Gastroesophageal sphincter (tissue), 4 donors: ENCODE data around the gene ARSI. TPM values are rescaled to one million over a fixed set of nuclear protein-coding genes. Genes with fewer than 3 reads are reported as not detected.

ENCODE experiments used
- ATAC-seq: fragments of 150-250 bp; one replicate; pipeline ENCODE4 v1.9.1; 2016; ENCODE audit warnings: mild to moderate bottlenecking, moderate library complexity
- H3K27ac ChIP-seq, 4 donors: fragments of 200-600 bp; sonication (generic) in 3 of 4; 1 replicate in 3 of 4; 2 replicates in 1 of 4; pipeline ENCODE4 v1.5.1; 2016 to 2019
- H3K27me3 ChIP-seq: fragments of 200-600 bp; sonication (generic); one replicate; pipeline ENCODE4 v1.5.1; 2019
- H3K36me3 ChIP-seq, 2 donors: fragments of 200-600 bp; sonication (generic); one replicate each; pipeline ENCODE4 v1.5.1; 2019; ENCODE audit warnings: control low read depth in 1 of 2
- H3K4me1 ChIP-seq, 3 donors: fragments of 200-600 bp; sonication (generic); 1 replicate in 2 of 3; 2 replicates in 1 of 3; pipeline ENCODE4 v1.5.1; 2016 to 2019; ENCODE audit warnings: control low read depth in 2 of 3
- H3K4me3 ChIP-seq, 2 donors: fragments of 200-600 bp; sonication (generic); one replicate each; pipeline ENCODE4 v1.5.1; 2019; ENCODE audit warnings: mild to moderate bottlenecking in 1 of 2, moderate library complexity in 1 of 2
- H3K9me3 ChIP-seq, 3 donors: fragments of 200-600 bp; sonication (generic); one replicate each; pipeline ENCODE4 v1.5.1; 2017 to 2019; ENCODE audit warnings: control low read depth in 2 of 3
- EP300 ChIP-seq: sonication (generic); formaldehyde crosslinking; IDR thresholded peaks from one replicate; pipeline ENCODE4 v1.6.1; 2017; ENCODE audit warnings: antibody characterized with exemption, mild to moderate bottlenecking
- POLR2A ChIP-seq, 2 donors: fragments of 450-650 bp; IDR thresholded peaks; one replicate each; pipeline ENCODE4 v1.6.1; 2017; ENCODE audit warnings: antibody characterized with exemption in 2 of 2, mild to moderate bottlenecking in 2 of 2, moderate library complexity in 1 of 2
- POLR2AphosphoS5 ChIP-seq: sonication (generic); formaldehyde crosslinking; IDR thresholded peaks from one replicate; pipeline ENCODE4 v1.6.1; 2017; ENCODE audit warnings: antibody characterized with exemption
- WGBS, 2 donors: methylation state at CpG; one replicate each; pipeline ENCODE4 v1.1.5; 2018; ENCODE audit warnings: low coverage in 1 of 2; 5-methylcytosine and 5-hydroxymethylcytosine counted together
- total RNA-seq, 4 donors: library from RNA; depleted of rRNA; stranded (reverse); fragments of >200 nt; gene quantifications; one replicate each; pipeline ENCODE4 v1.1.0, GENCODE V29; 2016
- TF ChIP-seq, protein P1 (sequence below), 4 experiments: fragments of 200-600 bp in 2 of 4; fragments of 450-650 bp in 2 of 4; sonication (generic) in 1 of 4; IDR thresholded peaks; one replicate each; pipeline ENCODE4 v1.5.1; 2017 to 2019; ENCODE audit warnings: antibody characterized with exemption in 4 of 4, mild to moderate bottlenecking in 2 of 4, moderate library complexity in 2 of 4

Gene ARSI
- 10 to 100 TPM in 1 of 4 donors, 1 to 10 TPM in 3; 3.1 to 11.6 (median 6.8) TPM for total RNA-seq

DNA sequence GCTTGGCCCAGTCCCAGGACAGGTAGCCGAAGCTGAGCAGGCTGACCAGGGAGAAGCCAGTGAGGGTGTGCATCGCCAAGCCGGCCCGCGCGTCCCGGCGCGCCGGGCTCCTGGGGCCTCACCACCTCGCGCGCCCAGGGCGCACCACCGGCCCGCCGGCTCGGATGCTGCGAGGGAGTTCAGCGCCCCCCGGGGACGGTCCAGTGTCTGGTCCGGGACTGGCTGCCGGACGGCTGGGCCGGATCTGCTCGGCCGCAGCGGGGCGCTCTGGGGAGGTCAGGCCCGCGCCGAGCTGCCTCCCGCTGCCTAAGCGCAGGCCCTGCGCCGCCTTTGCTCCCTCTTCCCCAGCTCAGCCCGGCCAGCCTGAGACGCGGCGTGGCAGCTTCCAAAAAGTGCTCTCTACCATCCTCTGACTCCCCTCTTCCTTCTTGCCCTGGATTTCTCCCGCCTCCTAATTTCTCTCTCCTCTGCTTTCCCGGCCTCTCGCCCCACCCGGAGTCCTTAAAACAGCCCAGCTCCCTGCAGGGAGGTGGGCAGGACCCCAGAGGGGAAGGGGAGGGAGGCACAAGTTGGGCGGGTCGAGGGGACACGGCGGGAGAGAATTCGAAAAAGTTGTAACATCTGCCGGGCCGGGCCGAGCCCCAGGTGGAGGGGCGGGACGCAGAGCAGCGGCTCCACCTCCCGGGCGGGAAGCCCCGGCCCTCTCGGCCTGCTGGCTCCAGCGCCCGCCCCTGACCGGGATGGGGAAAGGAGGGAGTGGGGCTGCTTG, at the start of gene ARSI:
Gene ARSI (minus strand): TSS at position 605 of the 769 bp plus-strand sequence. CDS start 532 bp downstream, at position 73.
- peaks cover 0 to 7% of the 10 kb centered on the region in 2 donors for H3K36me3 ChIP-seq
- WGBS, 2 donors: no CpG with 5 or more reads among the region's 63 CpGs
- TF ChIP-seq POLR2A (IDR thresholded peaks at IDR 0.05): no peak
- TF ChIP-seq, protein P1, sequence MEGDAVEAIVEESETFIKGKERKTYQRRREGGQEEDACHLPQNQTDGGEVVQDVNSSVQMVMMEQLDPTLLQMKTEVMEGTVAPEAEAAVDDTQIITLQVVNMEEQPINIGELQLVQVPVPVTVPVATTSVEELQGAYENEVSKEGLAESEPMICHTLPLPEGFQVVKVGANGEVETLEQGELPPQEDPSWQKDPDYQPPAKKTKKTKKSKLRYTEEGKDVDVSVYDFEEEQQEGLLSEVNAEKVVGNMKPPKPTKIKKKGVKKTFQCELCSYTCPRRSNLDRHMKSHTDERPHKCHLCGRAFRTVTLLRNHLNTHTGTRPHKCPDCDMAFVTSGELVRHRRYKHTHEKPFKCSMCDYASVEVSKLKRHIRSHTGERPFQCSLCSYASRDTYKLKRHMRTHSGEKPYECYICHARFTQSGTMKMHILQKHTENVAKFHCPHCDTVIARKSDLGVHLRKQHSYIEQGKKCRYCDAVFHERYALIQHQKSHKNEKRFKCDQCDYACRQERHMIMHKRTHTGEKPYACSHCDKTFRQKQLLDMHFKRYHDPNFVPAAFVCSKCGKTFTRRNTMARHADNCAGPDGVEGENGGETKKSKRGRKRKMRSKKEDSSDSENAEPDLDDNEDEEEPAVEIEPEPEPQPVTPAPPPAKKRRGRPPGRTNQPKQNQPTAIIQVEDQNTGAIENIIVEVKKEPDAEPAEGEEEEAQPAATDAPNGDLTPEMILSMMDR (IDR thresholded peaks at IDR 0.05): peak in 2 of 4 experiments; percentile 40 to 53
- no peaks in the 10 kb centered on the region for H3K9me3 ChIP-seq
- peaks cover 0 to 69% (median 21%) of the 10 kb centered on the region in 3 donors for H3K4me1 ChIP-seq
- peaks cover 33% of the 10 kb centered on the region for H3K27me3 ChIP-seq
- peak within 1 kb of the TSS; percentile 18 to 49 for H3K4me3 ChIP-seq
- peak within 1 kb of the TSS in 3 of 4 donors; percentile 78 to 85 (median 80) for H3K27ac ChIP-seq
- ATAC-seq: peak; percentile 67

DNA sequence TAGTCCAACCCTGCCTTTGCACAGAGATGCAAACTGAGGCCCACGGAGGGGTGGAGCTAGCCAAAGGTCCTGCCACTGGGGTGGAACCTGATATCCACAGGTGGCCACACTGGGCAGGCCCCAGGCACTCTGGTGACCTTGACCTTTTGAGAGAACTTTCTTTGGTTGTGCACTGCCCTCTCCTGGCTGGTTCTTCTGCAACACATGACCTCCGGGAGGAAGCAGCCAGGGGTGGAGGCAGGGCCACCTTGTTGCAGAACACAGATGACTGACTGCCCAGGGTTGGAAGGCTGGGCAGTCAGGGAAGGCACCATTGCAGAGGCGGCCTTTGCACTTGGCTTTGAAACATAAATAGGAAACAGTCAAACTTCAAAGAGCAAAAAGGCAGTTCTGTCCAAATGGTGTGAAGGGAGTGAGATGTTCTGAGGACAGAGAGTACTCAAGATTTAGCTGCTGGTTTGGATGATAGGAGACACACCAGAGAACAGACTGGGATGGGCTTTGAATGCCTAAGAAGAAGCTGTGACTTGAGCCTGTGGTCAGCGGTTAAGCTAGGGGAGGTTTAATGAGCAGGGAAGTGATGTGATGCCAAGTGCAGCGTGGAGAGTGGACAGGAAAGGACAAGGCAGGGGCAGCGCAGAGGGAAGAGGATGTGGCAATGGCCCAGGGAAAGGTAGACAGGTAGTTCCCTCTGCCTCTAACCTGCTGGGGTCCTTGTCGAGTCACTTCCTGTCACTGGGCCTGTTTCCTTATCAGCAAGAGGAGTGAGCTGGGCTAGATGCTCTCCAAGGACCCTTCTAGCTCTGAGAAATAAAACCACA, 48.0 kb upstream of the ARSI start:
- no peak for TF ChIP-seq POLR2A (IDR thresholded peaks at IDR 0.05)
- TF ChIP-seq, protein P1 (IDR thresholded peaks at IDR 0.05): peak in 3 of 4 experiments; percentile 42 to 67 (median 66)
- Histone ChIP-seq H3K27ac (peak overlapping the region in 2 of 4 donors; percentile 9 to 26), H3K4me1 (peaks cover 0 to 14% (median 0%) of the 10 kb centered on the region in 3 donors), H3K9me3 (no peaks in the 10 kb centered on the region), H3K4me3 (no peak overlapping the region), H3K36me3 (no peaks in the 10 kb centered on the region), H3K27me3 (no peaks in the 10 kb centered on the region)
- WGBS, 2 donors: 51 to 65% methylated on average over 5 to 6 of the region's 7 CpGs
- ATAC-seq: peak; percentile 82

DNA sequence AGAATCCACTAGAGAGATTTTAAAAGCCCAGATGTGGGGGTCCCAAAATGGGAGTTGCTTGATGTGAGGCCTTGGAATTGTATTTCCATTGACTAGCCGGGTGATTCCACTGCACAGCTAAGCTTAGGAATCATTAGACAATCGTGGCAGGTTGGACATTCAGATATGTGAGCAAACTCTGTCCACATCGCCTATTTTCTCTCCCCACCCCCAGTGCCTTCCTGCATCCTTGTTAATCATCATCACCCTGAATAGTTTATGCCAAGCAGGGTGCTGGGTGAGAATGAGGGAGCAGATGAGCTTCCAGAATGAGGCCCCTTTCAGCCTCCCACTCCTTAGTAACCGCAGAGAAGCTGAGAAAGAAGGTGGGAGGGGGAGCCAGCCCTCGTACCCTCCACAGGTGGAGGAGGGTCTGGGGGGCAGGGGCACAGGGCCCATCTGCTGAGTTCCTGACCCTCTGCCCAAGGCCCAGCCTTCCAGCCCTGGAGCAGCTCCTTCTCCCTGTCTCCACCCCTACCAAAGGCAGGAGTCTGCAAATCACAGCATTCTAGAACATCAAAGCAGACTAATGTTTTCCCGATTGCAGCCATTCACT, 47.1 kb upstream of the ARSI start:
- Histone ChIP-seq H3K4me3 (no peak overlapping the region), H3K27me3 (no peaks in the 10 kb centered on the region), H3K27ac (peak overlapping the region in 1 of 4 donors; percentile 33), H3K4me1 (peaks cover 0 to 14% (median 0%) of the 10 kb centered on the region in 3 donors), H3K9me3 (no peaks in the 10 kb centered on the region), H3K36me3 (no peaks in the 10 kb centered on the region)
- 50 to 71% methylated on average over 1 to 4 of the region's 6 CpGs for WGBS, 2 donors
- no peak for ATAC-seq
- TF ChIP-seq POLR2A (IDR thresholded peaks at IDR 0.05) (no peak), POLR2AphosphoS5 (no peak)
- TF ChIP-seq, protein P1 (IDR thresholded peaks at IDR 0.05): no peak

DNA sequence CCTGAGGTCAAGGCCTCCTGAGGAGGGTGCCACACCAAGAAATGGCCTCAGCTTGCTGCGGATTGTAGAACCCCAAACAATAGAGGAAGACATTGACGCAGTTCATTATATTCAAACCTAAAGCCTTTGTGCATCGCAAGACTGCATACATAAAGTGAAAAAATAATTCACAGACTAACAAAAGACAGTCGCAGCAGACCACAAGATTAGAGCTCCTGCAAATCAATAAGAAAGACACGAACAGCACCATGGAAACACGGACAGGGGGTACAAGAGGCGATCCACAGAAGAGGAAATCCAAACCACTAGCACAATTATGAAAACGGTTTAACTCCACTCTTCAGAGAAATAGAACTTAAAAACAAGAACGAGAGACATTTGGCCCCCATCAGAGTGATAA, 44.7 kb upstream of the ARSI start:
- no peaks in the 10 kb centered on the region for H3K27me3 ChIP-seq
- ATAC-seq: no peak
- no peak overlapping the region for H3K27ac ChIP-seq
- TF ChIP-seq POLR2A (IDR thresholded peaks at IDR 0.05) (no peak), POLR2AphosphoS5 (no peak), EP300 (no peak)
- TF ChIP-seq, protein P1 (IDR thresholded peaks at IDR 0.05): no peak
- peaks cover 0 to 14% (median 0%) of the 10 kb centered on the region in 3 donors for H3K4me1 ChIP-seq
- WGBS, 2 donors: 71 to 78% methylated on average over 7 to 9 of the region's 9 CpGs
- no peaks in the 10 kb centered on the region for H3K36me3 ChIP-seq
- no peaks in the 10 kb centered on the region for H3K9me3 ChIP-seq
- no peak overlapping the region for H3K4me3 ChIP-seq
